ENCODE results near the gene ILK.

DNA sequence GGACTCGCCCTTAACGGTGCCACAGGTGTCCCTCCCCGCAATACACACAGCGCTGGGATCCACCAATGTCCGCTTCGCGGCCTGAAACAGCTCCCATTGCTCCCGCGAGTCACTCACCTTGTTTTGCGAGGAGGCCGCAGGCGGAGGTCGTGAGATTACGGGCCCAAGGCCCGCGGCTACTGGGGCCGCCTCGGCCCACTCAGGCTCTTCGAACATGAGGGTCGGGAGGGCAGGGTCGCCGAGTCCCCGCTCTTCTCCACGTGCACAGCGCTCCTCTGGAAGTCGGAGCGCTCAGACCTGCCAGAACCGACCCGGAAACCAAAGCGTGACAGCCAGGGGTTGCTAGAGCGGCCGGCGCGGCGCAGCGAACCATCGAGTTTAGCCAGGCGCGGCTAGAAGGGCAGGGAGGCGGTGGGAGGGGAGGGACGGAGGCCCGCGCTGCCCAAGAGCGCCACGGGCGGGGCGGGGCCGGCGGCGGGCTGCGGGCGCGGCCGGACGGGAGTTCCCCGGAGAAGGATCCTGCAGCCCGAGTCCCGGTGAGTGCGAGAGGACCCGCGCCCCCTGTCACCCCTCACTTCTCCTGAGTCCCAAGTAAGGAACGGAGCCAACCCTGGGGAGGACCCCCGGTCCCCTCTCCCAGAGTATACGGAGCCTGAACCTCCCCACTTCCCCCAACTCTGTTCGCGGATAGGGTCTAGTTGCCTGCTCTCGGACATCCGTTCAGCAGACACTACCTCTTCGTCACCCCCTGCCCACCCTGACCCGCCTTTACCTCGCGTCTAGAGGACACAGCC lies at the start of gene ILK, which contains the start of gene RRP8:
- TF ChIP-seq, protein P1, sequence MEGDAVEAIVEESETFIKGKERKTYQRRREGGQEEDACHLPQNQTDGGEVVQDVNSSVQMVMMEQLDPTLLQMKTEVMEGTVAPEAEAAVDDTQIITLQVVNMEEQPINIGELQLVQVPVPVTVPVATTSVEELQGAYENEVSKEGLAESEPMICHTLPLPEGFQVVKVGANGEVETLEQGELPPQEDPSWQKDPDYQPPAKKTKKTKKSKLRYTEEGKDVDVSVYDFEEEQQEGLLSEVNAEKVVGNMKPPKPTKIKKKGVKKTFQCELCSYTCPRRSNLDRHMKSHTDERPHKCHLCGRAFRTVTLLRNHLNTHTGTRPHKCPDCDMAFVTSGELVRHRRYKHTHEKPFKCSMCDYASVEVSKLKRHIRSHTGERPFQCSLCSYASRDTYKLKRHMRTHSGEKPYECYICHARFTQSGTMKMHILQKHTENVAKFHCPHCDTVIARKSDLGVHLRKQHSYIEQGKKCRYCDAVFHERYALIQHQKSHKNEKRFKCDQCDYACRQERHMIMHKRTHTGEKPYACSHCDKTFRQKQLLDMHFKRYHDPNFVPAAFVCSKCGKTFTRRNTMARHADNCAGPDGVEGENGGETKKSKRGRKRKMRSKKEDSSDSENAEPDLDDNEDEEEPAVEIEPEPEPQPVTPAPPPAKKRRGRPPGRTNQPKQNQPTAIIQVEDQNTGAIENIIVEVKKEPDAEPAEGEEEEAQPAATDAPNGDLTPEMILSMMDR (conservative IDR thresholded peaks at IDR 0.05) = peak; percentile 9; the same call in 1 of the 2 replicates
- peak; percentile 95 for TF ChIP-seq ZFX (IDR thresholded peaks at IDR 0.05)

Measured in C4-2B (cell line).